Uterus (tissue), 2 donors: Measurements from ENCODE around the gene CTDSPL.

ENCODE experiments used
- POLR2A ChIP-seq, 2 donors: fragments of 450-650 bp; IDR thresholded peaks; one replicate each; pipeline ENCODE4 v1.6.1; 2016; ENCODE audit warnings: antibody characterized with exemption in 2 of 2, mild to moderate bottlenecking in 1 of 2, moderate library complexity in 1 of 2
- TF ChIP-seq, protein P1 (sequence below), 4 experiments: fragments of 200-600 bp in 2 of 4; fragments of 450-650 bp in 2 of 4; sonication (generic) in 2 of 4; IDR thresholded peaks; one replicate each; pipeline ENCODE4 v1.5.1; 2016 to 2019; ENCODE audit warnings: antibody characterized with exemption in 4 of 4, mild to moderate bottlenecking in 2 of 4, moderate library complexity in 1 of 4

- TF ChIP-seq, protein P1, sequence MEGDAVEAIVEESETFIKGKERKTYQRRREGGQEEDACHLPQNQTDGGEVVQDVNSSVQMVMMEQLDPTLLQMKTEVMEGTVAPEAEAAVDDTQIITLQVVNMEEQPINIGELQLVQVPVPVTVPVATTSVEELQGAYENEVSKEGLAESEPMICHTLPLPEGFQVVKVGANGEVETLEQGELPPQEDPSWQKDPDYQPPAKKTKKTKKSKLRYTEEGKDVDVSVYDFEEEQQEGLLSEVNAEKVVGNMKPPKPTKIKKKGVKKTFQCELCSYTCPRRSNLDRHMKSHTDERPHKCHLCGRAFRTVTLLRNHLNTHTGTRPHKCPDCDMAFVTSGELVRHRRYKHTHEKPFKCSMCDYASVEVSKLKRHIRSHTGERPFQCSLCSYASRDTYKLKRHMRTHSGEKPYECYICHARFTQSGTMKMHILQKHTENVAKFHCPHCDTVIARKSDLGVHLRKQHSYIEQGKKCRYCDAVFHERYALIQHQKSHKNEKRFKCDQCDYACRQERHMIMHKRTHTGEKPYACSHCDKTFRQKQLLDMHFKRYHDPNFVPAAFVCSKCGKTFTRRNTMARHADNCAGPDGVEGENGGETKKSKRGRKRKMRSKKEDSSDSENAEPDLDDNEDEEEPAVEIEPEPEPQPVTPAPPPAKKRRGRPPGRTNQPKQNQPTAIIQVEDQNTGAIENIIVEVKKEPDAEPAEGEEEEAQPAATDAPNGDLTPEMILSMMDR (IDR thresholded peaks at IDR 0.05) = no peak
- TF ChIP-seq POLR2A (IDR thresholded peaks at IDR 0.05) = no peak
These were observed 160.6 kb downstream of the CTDSPL start for GRCh38 chr3:38022301-38022700.
